WERI-Rb-1 (cell line): Measurements from ENCODE around the gene ZNF837.

Experiments used
- DNase-seq: peaks from one replicate; pipeline ENCODE4 v3.0.0-alpha.2; 2020
- H3K27ac ChIP-seq: fragments of 250-450 bp; sonication (Bioruptor Pico); 2 replicates; pipeline ENCODE4 v1.5.1; 2020; ENCODE audit warnings: mild to moderate bottlenecking, moderate library complexity
- H3K27me3 ChIP-seq: fragments of 250-450 bp; sonication (Bioruptor Pico); 2 replicates; pipeline ENCODE4 v1.5.1; 2021; ENCODE audit warnings: mild to moderate bottlenecking, low read depth, moderate library complexity; ENCODE audit not compliant: insufficient read depth, severe bottlenecking
- H3K36me3 ChIP-seq: fragments of 250-450 bp; sonication (Bioruptor Pico); 2 replicates; pipeline ENCODE4 v1.5.1; 2020; ENCODE audit warnings: mild to moderate bottlenecking, moderate library complexity
- H3K4me3 ChIP-seq: 2 replicates; pipeline ENCODE4 v1.5.1; 2011; ENCODE audit warnings: low read depth, mild to moderate bottlenecking, control low read depth, low read length
- H3K9me3 ChIP-seq: fragments of 250-450 bp; sonication (Bioruptor Pico); 2 replicates; pipeline ENCODE4 v1.5.1; 2021; ENCODE audit warnings: mild to moderate bottlenecking, moderate library complexity; ENCODE audit not compliant: severe bottlenecking
- CTCF ChIP-seq: IDR thresholded peaks from 2 replicates; pipeline ENCODE4 v1.5.1; 2011; ENCODE audit warnings: low read depth, mild to moderate bottlenecking, control low read depth, inconsistent platforms, low read length

Gene ZNF837

DNA sequence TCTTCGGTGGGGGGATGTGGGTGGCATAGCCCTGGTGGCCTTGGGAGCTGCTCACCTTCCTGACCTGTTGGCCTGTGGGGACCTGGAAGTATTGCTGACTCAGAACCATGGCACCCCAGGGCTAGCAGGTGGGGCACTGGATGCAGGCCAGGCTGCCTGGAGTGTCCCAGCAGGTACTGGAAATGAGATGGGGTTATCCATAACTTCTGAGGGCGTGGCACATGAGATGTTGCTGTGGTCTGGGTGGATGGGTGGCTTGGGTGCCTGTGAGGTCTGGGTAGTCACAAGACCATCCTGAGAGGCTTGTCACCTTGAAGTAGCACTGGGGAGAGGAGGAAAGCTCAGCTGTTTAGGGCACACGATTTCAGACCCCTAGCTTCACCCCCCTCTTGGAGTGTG, 14.0 kb upstream of the ZNF837 start:
- Histone ChIP-seq H3K27ac (no peak overlapping the region), H3K9me3 (no peaks in the 10 kb centered on the region), H3K27me3 (no peaks in the 10 kb centered on the region), H3K4me3 (no peak overlapping the region), H3K36me3 (peaks cover 55% of the 10 kb centered on the region)
- no peak for TF ChIP-seq CTCF
- DNase-seq = no peak

DNA sequence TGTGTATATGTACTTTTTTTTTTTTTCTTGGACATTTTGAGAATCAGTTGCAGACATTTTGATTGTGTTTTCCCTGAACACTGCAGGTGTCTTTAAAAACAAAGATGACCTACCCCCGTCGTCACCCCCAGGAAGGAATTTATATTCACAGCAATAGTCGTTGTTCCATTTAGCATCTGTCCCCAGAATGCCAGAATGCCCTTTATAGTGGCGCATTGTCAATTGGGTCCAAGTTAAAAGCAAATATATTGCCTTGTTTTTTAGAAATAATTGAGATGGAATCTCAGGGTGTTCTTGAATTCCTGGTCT, 12.8 kb upstream of the ZNF837 start:
- Histone ChIP-seq H3K36me3 (peaks cover 67% of the 10 kb centered on the region), H3K9me3 (no peaks in the 10 kb centered on the region), H3K27me3 (no peaks in the 10 kb centered on the region), H3K27ac (no peak overlapping the region), H3K4me3 (no peak overlapping the region)
- TF ChIP-seq CTCF = no peak
- DNase-seq = no peak

GRCh38 chr19:58392945-58393724, 12.3 kb upstream of the ZNF837 start:
- no peaks in the 10 kb centered on the region for H3K27me3 ChIP-seq
- peaks cover 72% of the 10 kb centered on the region for H3K36me3 ChIP-seq
- no peak overlapping the region for H3K27ac ChIP-seq
- no peak for DNase-seq
- no peak for TF ChIP-seq CTCF
- H3K9me3 ChIP-seq = no peaks in the 10 kb centered on the region
- no peak overlapping the region for H3K4me3 ChIP-seq

GRCh38 chr19:58388175-58388526, 7.3 kb upstream of the ZNF837 start:
- DNase-seq = no peak
- Histone ChIP-seq H3K27ac (no peak overlapping the region), H3K27me3 (no peaks in the 10 kb centered on the region), H3K4me3 (peak overlapping the region; percentile 98), H3K9me3 (no peaks in the 10 kb centered on the region), H3K36me3 (peaks cover 50% of the 10 kb centered on the region)
- TF ChIP-seq CTCF = no peak

GRCh38 chr19:58387338-58388174, 6.7 kb upstream of the ZNF837 start:
- Histone ChIP-seq H3K36me3 (peaks cover 44% of the 10 kb centered on the region), H3K27me3 (no peaks in the 10 kb centered on the region), H3K4me3 (peak overlapping the region; percentile 98), H3K27ac (peak overlapping the region; percentile 98), H3K9me3 (no peaks in the 10 kb centered on the region)
- TF ChIP-seq CTCF = no peak
- DNase-seq = no peak
